Measurements from ENCODE around the gene TTC33.

DNA sequence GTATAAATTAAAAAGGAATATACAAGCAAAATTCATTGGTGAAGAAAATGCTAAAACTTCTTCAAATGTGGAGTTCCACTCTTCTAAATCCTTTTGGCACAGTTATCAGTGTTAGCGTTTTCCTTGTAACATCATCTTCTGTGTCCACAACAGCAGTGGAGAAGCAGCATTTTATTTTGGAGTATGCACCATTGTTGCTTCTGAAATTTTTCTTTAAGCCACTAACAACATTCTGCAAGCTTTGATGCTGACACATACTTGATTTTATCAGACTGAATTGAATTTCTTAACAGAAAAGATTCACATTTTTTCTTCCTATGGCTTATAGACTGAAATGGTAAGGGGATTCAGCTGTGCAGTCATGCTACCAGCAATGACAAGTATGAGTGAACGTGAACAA lies 136.8 kb downstream of the TTC33 start:
- TF ChIP-seq POLR2A (IDR thresholded peaks at IDR 0.05), result no peak
- TF ChIP-seq CTCF (IDR thresholded peaks at IDR 0.05), result no peak
